ENCODE data around the gene SKA3. TPM values are rescaled to one million over a fixed set of nuclear protein-coding genes. Genes with fewer than 3 reads are reported as not detected.
A peak's percentile ranks its signal among the peaks of the same experiment; 100 is the strongest.

Gene SKA3
- total RNA-seq, 2 donors from 2014 or later = 2.0 TPM; not detected in 1

- Histone ChIP-seq H3K36me3 (peaks cover 9% of the 10 kb centered on the region), H3K27me3 (no peaks in the 10 kb centered on the region), H3K27ac (no peak overlapping the region), H3K4me3 (no peak overlapping the region), H3K4me1 (peaks cover 0 to 13% of the 10 kb centered on the region in 2 donors), H3K9me3 (no peaks in the 10 kb centered on the region)
- no peak for DNase-seq (ENCODE audit: low spot score)
- no peak for TF ChIP-seq CTCF (IDR thresholded peaks at IDR 0.05)
Observed at GRCh38 chr13:21152251-21152899, 24.0 kb downstream of the SKA3 start.

- TF ChIP-seq CTCF (IDR thresholded peaks at IDR 0.05) = no peak
- H3K36me3 ChIP-seq = peaks cover 25% of the 10 kb centered on the region
- H3K4me3 ChIP-seq = no peak overlapping the region
- no peaks in the 10 kb centered on the region for H3K27me3 ChIP-seq
- DNase-seq (ENCODE audit: low spot score) = no peak
- H3K4me1 ChIP-seq = peaks cover 0 to 13% of the 10 kb centered on the region in 2 donors
- peak overlapping the region in 1 of 2 donors; percentile 67 for H3K27ac ChIP-seq
- H3K9me3 ChIP-seq = no peaks in the 10 kb centered on the region
Observed at GRCh38 chr13:21150013-21150412, 26.3 kb downstream of the SKA3 start.

GRCh38 chr13:21149568-21149967 lies 26.8 kb downstream of the SKA3 start:
- peaks cover 0 to 13% of the 10 kb centered on the region in 2 donors for H3K4me1 ChIP-seq
- no peak overlapping the region for H3K4me3 ChIP-seq
- no peaks in the 10 kb centered on the region for H3K9me3 ChIP-seq
- H3K27ac ChIP-seq = peak overlapping the region in 1 of 2 donors; percentile 67
- no peak for DNase-seq (ENCODE audit: low spot score)
- no peaks in the 10 kb centered on the region for H3K27me3 ChIP-seq
- TF ChIP-seq CTCF (IDR thresholded peaks at IDR 0.05) = no peak
- peaks cover 25% of the 10 kb centered on the region for H3K36me3 ChIP-seq

- no peak overlapping the region for H3K4me3 ChIP-seq
- no peaks in the 10 kb centered on the region for H3K27me3 ChIP-seq
- peaks cover 0 to 16% of the 10 kb centered on the region in 2 donors for H3K4me1 ChIP-seq
- H3K36me3 ChIP-seq = peaks cover 25% of the 10 kb centered on the region
- DNase-seq (ENCODE audit: low spot score) = no peak
- no peaks in the 10 kb centered on the region for H3K9me3 ChIP-seq
- H3K27ac ChIP-seq = peak overlapping the region in 1 of 2 donors; percentile 67
- TF ChIP-seq CTCF (IDR thresholded peaks at IDR 0.05) = no peak
Observed at GRCh38 chr13:21148557-21149258, 27.6 kb downstream of the SKA3 start.

GRCh38 chr13:21147827-21148226 lies 28.5 kb downstream of the SKA3 start:
- Histone ChIP-seq H3K4me3 (no peak overlapping the region), H3K9me3 (no peaks in the 10 kb centered on the region), H3K27ac (no peak overlapping the region), H3K27me3 (no peaks in the 10 kb centered on the region), H3K36me3 (peaks cover 25% of the 10 kb centered on the region), H3K4me1 (peaks cover 0 to 25% of the 10 kb centered on the region in 2 donors)
- no peak for DNase-seq (ENCODE audit: low spot score)
- no peak for TF ChIP-seq CTCF (IDR thresholded peaks at IDR 0.05)
